Measurements from ENCODE around the gene STIL. TPM values are rescaled to one million over a fixed set of nuclear protein-coding genes. Genes with fewer than 3 reads are reported as not detected.

STIL gene
- polyA plus RNA-seq, 2 of the 4 experiments (the other 2 are of a cell fraction), result 10.1 to 21.7 TPM

GRCh38 chr1:47249755-47250154, 64.2 kb downstream of the STIL start:
- ChIA-PET POLR2A (no interaction called here), CTCF (no interaction called here)
- Histone ChIP-seq H3K27ac (no peak overlapping the region), H3K4me3 (no peak overlapping the region), H3K9me3 (no peaks in the 10 kb centered on the region), H3K4me2 (no peak overlapping the region), H3K4me1 (peaks cover 6% of the 10 kb centered on the region; the same call in 1 of the 3 replicates)
- FAIRE-seq (no peak), ATAC-seq (no peak), DNase-seq (ENCODE audit: low read depth in 1 of 2, low spot score in 1 of 2) (no peak)
- no peak for TF ChIP-seq CBX2 (IDR thresholded peaks at IDR 0.05; ENCODE audit: borderline replicate concordance, low read depth)
- no peak for TF ChIP-seq ESRRA (IDR thresholded peaks at IDR 0.05; ENCODE audit: borderline replicate concordance, low read length)
- TF ChIP-seq BCL3 (IDR thresholded peaks at IDR 0.05), result no peak
- no peak for TF ChIP-seq NR3C1 (IDR thresholded peaks at IDR 0.05)
- TF ChIP-seq RARB (CRISPR knock-in tag; IDR thresholded peaks at IDR 0.05), result no peak
- no peak for TF ChIP-seq ZC3H11A (IDR thresholded peaks at IDR 0.05)
- no peak for TF ChIP-seq TFCP2L1 (CRISPR knock-in tag; IDR thresholded peaks at IDR 0.05)
- no peak for TF ChIP-seq MAFK (IDR thresholded peaks at IDR 0.05; ENCODE audit: partially characterized antibody)
- no peak for TF ChIP-seq KDM1A (IDR thresholded peaks at IDR 0.05; ENCODE audit: low read depth)
- no peak for TF ChIP-seq ZSCAN20 (CRISPR knock-in tag; IDR thresholded peaks at IDR 0.05)
- TF ChIP-seq, protein P1, sequence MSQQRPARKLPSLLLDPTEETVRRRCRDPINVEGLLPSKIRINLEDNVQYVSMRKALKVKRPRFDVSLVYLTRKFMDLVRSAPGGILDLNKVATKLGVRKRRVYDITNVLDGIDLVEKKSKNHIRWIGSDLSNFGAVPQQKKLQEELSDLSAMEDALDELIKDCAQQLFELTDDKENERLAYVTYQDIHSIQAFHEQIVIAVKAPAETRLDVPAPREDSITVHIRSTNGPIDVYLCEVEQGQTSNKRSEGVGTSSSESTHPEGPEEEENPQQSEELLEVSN (IDR thresholded peaks at IDR 0.05; ENCODE audit: borderline replicate concordance, low read depth), result no peak
- TF ChIP-seq ZNF302 (CRISPR knock-in tag; IDR thresholded peaks at IDR 0.05), result no peak
- TF ChIP-seq PHF8 (IDR thresholded peaks at IDR 0.05; ENCODE audit: borderline replicate concordance, low read depth), result no peak
- no peak for TF ChIP-seq POLR2A (IDR thresholded peaks at IDR 0.05; ENCODE audit: low read length)
- no peak for TF ChIP-seq CHD4 (IDR thresholded peaks at IDR 0.05; ENCODE audit: borderline replicate concordance)
- TF ChIP-seq NPAS2 (CRISPR knock-in tag; IDR thresholded peaks at IDR 0.05; ENCODE audit: borderline replicate concordance), result no peak
- TF ChIP-seq FOSB (CRISPR knock-in tag; IDR thresholded peaks at IDR 0.05), result no peak
- TF ChIP-seq RAD21 (conservative IDR thresholded peaks at IDR 0.05 in 1 of 2, IDR thresholded peaks at IDR 0.05 in 1 of 2), result no peak
- no peak for TF ChIP-seq BHLHE40 (IDR thresholded peaks at IDR 0.05; ENCODE audit: low read depth, low read length)
- WGBS (ENCODE audit: missing lambda C conversion rate), result 86% methylated on average over 3 of the region's 3 CpGs

DNA sequence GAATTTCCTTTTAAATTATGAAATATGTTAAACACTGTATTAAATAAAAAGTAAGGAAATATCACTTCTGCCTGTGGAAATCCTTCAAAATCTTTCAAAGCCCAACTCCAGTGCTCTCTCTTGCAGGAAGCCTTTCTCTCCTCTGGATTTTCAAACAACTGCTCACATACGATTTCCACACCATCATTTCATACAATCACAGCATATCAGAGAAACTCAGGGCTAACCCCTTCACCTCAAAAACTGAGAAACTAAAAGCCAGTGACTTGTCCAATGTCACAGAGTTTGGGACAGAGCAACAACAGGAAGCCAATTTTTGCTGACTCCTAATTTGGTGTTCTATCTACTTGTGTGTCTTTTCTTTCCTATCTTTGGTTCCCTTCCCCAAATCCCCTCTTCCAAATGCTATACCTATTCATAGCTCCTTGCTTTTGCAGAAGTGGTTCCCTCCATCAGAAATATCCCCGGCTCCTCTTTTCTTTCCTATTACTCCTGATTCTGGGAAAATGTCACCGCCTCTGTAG, 69.5 kb downstream of the STIL start:
- Histone ChIP-seq H3K27ac (no peak overlapping the region), H3K4me3 (no peak overlapping the region), H3K4me2 (no peak overlapping the region), H3K9me3 (no peaks in the 10 kb centered on the region), H3K4me1 (no peaks in the 10 kb centered on the region)
- no peak for FAIRE-seq
- TF ChIP-seq MAFK (IDR thresholded peaks at IDR 0.05; ENCODE audit: partially characterized antibody) (peak; percentile 19), TP53 (CRISPR knock-in tag; IDR thresholded peaks at IDR 0.05) (no peak)
- 77% methylated on average over 3 of the region's 3 CpGs for WGBS (ENCODE audit: missing lambda C conversion rate)
- ChIA-PET POLR2A (no interaction called here), CTCF (interaction anchor here (1.4 to 2.8 kb wide), 4 partner anchors 11 to 65 kb away, joined by 4 to 8 read pairs (median 6); no protein-coding TSS in a partner anchor)
- no peak for ATAC-seq
- no peak for DNase-seq (ENCODE audit: low read depth in 1 of 2, low spot score in 1 of 2)

DNA sequence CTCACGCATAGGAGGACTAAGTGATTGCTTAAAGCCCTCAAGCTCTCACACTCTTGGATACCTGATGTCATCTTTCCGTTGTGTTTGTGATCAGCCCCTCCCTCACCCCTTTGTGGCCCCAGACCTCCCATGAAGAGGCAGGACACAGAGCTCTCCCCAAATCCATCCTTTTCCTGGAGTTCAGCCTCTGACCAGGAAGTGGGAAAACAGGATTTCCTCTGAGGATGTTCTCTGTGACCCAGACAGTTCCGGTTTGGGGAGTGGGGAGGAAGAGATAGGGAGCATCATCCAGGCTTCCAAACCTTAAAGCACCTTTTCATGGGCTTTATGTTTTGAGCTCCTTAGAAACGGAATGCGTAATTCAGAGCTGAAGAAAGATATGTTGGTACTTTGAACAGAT, 70.0 kb downstream of the STIL start:
- FAIRE-seq (no peak), DNase-seq (ENCODE audit: low read depth in 1 of 2, low spot score in 1 of 2) (no peak), ATAC-seq (no peak)
- H3K4me2 ChIP-seq, result no peak overlapping the region
- H3K27ac ChIP-seq, result no peak overlapping the region
- no peak overlapping the region for H3K4me3 ChIP-seq
- H3K4me1 ChIP-seq, result no peaks in the 10 kb centered on the region
- ChIA-PET POLR2A (no interaction called here), CTCF (interaction anchor here (1.4 to 2.8 kb wide), 4 partner anchors 11 to 65 kb away, joined by 4 to 8 read pairs (median 6); no protein-coding TSS in a partner anchor)
- H3K9me3 ChIP-seq, result no peaks in the 10 kb centered on the region
- WGBS (ENCODE audit: missing lambda C conversion rate), result 72% methylated on average over 5 of the region's 5 CpGs
- TF ChIP-seq POLR2A (IDR thresholded peaks at IDR 0.05; ENCODE audit: low read length) (no peak), CEBPB (IDR thresholded peaks at IDR 0.05) (no peak), CHD2 (IDR thresholded peaks at IDR 0.05; ENCODE audit: low read length, partially characterized antibody) (no peak), KDM5A (IDR thresholded peaks at IDR 0.05) (no peak), MAZ (IDR thresholded peaks at IDR 0.05; ENCODE audit: borderline replicate concordance, low read depth, low read length) (no peak), ELK1 (IDR thresholded peaks at IDR 0.05; ENCODE audit: low read depth, low read length) (no peak), SMC3 (IDR thresholded peaks at IDR 0.05) (no peak), CBX2 (IDR thresholded peaks at IDR 0.05; ENCODE audit: borderline replicate concordance, low read depth) (no peak), HOXA7 (CRISPR knock-in tag; IDR thresholded peaks at IDR 0.05) (no peak), JUNB (IDR thresholded peaks at IDR 0.05) (no peak), BCL3 (IDR thresholded peaks at IDR 0.05) (no peak)
- TF ChIP-seq, protein P2, sequence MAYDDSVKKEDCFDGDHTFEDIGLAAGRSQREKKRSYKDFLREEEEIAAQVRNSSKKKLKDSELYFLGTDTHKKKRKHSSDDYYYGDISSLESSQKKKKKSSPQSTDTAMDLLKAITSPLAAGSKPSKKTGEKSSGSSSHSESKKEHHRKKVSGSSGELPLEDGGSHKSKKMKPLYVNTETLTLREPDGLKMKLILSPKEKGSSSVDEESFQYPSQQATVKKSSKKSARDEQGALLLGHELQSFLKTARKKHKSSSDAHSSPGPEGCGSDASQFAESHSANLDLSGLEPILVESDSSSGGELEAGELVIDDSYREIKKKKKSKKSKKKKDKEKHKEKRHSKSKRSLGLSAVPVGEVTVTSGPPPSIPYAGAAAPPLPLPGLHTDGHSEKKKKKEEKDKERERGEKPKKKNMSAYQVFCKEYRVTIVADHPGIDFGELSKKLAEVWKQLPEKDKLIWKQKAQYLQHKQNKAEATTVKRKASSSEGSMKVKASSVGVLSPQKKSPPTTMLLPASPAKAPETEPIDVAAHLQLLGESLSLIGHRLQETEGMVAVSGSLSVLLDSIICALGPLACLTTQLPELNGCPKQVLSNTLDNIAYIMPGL (CRISPR knock-in tag; IDR thresholded peaks at IDR 0.05; ENCODE audit: borderline replicate concordance), result no peak

Measured in A549 (cell line).